ENCODE data around the gene DDX5.
"Not testable (repeated sequence)": the region's sequence is repeated elsewhere in the genome, so short reads cannot be mapped to it uniquely, and the experiment has no call there.

DDX5 gene

DNA sequence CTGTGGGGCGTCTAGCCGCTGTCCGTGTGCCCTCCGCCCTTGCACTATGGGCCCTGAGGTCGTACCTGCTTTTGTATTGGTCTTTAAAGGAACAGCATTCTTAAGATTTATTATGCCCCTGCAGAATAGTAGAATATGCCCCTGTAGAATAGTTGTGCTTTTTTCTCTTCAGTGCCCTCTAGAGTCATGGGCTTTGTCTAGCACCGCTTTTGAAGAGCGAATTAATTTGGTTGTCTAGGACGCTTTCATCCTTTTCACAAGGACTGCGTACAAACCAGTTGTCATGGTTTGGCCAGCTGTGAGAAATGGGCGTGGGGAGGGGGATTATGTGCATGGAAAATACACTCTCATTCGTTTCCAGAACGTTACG is 1.3 kb upstream of the DDX5 start:
- peak; percentile 70 for DNase-seq (ENCODE audit: low spot score)

DNA sequence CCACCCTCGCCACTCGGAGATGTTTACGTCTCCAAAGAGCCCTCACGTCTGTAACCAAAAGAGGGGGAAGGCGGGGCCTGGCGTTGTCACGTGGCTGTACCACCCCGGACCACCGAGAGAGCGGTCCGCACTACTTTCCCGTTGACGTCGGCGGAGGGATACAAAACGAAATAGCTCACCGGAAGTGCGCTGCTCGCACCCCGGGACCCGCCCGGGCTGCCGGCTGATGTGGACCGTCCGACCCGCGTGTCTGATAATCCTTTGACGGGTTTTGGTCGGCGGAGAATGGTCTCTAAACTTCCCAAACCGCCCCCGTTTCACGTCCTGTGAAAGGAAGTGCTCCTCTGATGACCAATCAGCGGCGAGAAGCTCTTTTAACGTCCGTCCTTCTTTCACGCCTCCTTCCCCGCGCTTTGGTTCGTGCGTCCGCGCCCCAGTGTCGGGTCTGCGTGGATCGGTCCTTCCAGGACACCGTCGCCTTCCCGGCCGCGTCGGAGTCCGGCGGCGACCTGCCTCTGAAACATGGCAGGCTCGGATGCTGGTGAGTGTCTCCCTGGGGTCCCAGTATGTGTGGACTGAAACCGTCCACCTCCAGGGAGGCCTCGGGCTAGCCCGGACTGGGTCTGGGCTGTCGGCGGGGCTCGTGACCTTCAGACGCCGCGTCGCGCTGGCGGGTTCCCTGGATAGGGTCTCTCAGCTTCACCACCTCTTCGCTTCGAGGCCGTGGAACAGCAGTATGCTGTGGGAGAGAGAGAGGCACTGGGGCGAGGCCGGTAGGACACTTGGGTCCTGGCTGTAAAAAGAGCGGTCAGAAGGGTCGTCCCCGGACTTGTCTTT is 705 bp upstream of the DDX5 start, which contains the start of gene CEP95:
CEP95 (plus strand) TSS at position 402 of the 837 bp plus-strand sequence; CDS start at position 523, 121 bp downstream.
- DNase-seq (ENCODE audit: low spot score): peak; percentile 97

DNA sequence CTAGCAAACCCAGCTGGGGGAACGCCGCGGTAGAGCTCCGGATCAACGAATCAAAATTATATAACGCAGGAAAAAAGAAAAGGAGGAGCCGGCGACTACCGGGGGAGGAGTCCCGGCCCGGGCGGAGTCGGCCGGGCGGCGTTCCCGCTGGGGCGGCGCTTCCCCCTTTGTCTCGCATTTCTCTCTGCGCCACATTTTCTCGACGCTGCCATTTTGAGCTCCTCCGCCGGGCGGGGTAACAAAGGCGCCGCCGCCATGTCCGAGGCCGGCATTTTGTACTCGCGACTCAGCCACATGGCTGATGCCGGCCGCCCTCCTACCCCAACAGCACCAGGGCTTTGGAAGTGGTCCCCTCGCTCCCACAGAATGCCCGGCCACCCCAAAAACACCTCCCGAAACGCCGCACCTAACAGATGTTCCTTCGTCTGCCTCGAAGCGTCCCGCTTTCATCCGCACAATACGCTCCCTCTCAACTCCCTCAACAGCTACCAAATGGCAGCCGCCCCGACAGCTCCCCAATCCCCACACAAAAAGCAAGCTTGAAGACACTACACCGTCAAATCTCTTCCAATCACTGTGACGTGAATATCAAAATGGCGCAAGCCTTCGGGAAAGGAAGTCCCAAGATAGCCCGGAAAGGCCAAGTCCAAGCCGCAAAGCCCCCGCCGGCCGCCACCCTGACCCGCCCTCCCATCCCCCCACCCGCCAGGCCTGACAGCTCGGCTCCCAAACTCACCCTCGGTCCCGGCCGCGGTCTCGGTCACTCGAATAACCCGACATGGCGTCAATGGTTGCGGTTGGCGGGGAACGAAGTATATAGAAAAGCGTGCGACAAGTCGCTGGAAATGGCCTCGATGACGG is 519 bp downstream of the DDX5 start:
- peak; percentile 88 for DNase-seq (ENCODE audit: low spot score)

DNA sequence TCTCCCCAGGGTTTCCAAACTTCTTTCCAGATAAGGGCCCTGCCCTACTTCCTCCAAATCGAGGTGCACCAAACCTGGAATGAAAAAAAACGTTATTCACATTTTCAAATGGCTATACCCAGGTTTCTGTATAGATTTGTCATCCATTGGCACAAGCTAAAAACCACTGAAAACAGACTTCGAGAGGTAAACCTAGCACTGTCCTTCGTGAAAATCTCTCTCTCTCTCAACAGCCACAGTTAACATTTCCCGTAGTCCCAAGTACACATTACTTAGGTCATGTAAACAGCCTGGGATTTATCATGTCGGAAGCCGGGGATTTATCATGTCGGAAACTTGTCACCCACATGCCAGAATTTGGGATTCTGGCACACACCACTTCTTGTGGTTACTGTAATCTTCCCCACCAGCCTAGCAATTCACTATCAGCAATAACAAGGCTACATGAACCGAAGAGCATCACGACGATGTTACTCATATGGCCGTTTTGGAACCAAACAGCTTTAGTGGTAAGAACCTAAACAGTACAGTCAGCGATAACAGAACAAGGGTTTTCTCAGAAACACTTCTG is 1.2 kb downstream of the DDX5 start:
- no peak for DNase-seq (ENCODE audit: low spot score)

DNA sequence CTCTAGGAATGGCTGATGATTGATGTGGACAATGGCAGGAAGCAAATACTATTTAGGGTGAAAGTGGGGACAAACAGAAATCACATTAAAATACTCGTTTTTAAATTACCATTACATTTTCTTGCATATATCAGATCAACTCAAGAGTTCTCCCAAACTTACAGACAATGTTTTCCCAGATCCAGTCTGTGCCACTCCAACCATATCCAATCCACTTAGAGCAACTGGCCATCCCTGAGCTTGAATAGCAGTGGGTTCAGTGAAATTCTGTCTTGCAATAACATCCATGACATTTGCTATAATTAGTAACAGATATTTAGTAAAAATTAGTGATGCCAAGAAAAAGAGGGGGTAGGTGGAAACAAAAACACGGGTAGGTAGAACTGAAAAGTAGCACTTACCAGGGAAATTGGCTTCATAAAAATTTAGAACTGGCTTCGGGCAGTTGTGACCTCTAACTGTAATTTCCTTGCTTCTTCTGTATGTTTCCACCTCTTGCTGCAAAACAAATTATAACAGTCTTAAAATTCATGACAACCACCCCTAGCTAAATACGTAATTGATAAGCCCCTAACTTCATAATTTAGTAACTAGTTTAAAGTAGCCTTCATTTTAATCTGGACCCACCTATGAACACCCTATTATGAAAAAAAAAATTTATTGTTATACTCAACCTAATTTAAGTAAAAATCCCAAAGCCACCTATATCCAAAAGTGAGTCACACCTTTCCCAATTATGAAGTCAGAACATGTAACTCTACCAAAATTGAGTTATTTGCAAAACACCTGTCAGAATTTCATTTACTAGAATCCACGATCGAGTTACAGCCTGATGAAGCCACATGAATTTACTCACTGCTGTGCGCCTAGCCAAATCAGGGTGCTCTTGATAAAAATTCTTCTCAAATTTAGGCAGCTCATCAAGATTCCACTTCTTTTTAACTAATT is 2.0 kb downstream of the DDX5 start:
- DNase-seq (ENCODE audit: low spot score): no peak

DNA sequence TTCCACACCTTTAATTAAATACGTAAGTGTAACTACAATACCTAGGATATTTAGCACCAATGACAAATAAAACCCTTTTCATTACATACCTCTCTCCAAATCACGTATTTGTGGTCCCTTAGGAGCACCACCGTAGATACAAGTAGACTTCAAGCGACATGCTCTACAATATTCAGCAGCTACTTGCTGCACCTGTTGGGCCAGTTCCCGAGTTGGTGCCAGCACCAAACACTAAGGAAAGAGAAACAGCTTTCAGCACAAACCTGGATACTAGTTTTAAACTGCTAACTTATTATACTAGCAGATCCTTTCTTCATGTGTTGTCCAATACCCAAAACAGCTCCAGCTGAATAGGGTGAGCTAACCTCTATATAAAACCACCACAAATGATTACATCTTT is 2.7 kb downstream of the DDX5 start:
- no peak for DNase-seq (ENCODE audit: low spot score)

DNA sequence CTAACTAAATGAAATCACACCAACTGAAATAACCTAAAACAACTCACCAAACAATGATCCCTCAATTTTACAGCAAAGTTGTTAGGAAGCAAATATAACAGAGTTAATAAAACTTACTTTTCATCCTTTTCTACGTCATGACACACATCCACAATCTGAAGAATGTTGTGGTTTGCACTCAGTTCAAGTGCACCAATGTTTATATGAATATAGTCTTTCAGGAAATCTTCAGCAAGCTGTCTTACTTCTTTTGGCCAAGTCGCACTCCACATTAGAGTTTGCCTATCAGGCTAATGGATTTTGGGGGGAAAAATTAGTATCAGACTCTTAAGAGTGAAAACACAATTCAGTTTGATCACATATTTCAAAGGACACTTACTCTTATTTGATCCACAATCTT is 3.3 kb downstream of the DDX5 start:
- DNase-seq (ENCODE audit: low spot score): no peak

DNA sequence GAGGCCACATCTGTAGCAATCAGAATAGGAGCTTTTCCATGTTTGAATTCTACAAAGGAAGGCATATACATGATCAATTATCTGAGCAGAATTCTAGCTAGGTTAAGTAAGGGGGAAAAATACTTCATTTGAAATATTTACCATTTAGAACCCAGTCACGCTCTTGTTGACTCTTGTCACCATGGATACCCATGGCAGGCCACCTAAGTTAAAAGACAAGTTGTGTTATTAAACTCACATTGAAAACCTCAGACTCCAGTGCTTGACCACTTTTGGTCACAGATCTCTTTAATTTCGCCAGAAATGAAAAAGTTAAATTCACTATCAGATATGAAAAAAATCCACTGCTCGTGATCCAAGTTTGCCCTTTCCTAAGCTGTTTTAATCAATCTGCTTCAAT is 4.1 kb downstream of the DDX5 start:
- DNase-seq (ENCODE audit: low spot score): no peak

DNA sequence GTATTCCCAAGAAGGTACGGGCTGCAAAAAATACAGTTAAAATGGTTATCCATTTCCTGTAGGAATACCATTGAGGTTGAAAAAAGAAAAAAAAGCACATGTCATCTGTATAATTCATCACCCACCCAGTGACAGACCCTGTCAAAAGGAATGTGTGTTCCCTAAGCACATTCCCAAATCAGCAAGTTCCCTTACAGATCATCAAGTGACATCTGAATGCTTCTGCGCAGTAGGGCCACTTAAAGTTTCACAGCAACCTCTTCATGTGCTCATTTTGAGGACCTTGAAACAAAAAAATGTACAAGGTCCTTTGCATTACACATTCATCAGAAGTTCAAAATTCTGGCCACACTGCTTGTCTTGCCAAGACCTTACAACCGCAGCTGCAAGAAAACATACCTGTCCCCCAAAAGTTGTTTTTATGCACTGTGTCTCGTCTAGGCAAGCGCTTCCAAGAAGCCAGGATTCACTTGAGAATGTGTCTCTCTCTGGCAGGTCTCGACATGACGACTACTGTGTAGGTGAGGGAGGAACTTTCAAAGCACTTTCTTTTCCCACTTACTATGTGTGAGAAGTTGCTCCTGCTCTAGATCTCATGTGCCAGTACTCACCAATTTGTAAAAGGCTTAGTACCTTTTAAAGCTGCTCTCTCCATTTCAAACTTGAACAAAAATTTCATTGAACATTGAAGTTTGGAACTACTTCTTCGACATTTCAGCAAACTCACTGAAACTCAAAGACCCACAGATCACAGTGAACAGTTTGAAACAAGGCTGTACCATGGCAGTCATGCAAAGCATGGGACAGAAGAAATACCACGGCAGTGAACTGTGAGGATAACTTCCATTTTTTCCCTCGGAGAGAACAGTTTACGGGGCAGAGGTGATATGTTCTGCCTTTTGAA is 5.0 kb downstream of the DDX5 start:
- DNase-seq (ENCODE audit: low spot score): no peak

DNA sequence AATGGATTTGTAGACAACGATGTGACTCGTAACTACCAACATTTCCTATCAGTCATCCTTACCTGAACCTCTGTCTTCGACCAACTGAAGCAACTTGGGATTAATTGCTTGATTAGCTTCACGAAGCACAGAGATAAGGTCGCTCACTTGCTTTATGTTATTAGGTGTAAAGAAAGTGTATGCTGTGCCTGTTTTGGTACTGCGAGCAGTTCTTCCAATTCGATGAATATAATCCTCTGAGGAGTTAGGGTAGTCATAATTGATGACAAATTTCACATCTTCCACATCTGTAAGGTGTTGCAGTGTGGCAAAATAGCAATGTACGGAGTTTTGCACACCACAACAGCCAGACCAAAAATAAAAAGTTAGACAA is 5.6 kb downstream of the DDX5 start:
- no peak for DNase-seq (ENCODE audit: low spot score)

DNA sequence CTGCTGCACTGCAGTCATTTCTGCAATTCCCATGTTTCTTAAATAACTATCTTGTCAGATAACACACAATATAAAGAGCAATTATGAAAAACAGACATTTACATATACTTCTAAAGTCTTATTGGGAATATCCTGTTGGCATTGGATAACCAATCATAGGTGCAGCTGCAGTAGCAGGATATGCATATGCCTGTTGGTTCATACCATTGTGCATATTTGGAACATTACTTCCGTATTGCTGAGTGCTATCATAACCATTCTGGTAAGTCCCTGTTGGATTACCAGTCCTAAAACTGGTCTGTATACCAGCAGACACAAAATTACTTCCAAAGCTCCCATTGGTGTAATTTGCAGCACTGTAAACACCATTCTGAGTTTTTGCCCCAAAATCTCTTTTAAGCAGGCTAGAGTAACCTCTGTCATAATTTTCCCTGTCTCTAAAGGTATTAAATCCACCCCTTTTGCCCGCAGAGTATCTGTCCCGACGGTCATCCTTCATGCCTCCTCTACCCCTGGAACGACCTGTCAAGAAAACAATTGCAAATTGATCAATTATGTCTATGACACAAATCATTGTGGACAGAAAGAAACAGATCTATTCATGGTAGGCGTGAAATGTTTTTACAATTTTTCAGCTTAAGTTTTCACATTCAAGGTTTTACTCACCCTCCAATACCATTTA is 6.1 kb downstream of the DDX5 start:
- DNase-seq (ENCODE audit: low spot score): no peak

DNA sequence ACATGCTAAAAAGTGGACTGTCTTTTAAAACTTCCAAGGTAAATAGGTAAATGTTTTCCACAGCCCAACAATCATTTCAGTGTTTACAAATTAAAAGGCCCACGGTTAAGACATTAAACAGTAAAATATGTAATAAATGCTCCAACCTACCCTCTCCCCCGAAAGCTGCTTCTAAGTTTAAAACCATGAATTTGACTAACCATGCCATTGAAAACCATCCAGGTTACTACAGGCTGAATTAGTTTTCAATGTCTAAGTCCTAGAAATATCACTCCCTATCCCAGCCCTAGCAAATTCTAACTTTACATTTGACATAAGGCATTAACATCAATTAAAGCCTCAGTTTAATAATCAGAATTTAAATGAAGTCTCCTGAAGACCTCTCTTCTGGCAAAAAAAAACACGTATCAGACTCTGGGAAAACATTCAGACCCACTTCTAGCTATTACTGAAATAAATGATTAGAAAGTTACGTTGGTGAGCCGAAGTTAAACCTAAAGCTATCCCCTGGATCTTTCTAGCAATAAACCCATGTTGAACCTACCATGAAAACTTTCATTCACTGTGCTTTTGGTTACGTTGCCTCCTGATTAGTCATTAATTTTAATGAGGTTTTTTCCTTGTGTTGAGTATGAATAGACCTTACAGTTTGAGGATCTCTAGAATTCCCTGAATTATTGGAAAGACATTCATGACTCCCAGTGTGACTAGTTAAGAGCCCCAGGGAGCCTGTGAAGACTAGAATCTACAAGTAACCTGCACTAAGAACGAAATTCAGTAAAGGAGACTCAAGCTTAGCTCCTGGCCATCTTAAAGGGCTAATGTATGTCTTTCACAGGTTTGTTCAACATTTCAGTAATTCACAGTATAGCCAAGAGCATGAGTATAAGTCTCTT is 7.5 kb downstream of the DDX5 start:
- DNase-seq (ENCODE audit: low spot score): peak; percentile 53

DNA sequence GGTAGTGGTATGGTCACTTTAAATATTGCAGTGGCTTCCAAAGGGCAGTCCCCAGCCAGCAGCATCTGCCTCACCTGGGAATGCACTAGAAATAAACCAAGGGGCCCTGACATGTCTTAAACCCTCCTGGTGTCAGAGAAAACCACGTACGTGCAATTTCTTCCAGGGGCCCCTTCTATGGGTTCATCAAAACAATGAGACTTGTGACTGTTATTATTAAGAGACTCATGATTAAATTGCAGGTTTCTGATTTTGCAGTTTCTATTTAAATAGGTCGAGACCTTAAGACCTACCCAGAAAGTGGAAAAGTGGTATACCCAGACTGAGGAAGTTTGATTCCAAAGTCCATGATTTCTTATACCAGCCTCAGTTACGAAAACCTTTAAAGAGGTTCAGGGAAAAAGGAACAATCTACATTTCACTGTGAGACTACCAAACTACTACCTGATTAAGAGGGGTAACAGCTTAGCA is 8.5 kb downstream of the DDX5 start:
- no peak for DNase-seq (ENCODE audit: low spot score)

DNA sequence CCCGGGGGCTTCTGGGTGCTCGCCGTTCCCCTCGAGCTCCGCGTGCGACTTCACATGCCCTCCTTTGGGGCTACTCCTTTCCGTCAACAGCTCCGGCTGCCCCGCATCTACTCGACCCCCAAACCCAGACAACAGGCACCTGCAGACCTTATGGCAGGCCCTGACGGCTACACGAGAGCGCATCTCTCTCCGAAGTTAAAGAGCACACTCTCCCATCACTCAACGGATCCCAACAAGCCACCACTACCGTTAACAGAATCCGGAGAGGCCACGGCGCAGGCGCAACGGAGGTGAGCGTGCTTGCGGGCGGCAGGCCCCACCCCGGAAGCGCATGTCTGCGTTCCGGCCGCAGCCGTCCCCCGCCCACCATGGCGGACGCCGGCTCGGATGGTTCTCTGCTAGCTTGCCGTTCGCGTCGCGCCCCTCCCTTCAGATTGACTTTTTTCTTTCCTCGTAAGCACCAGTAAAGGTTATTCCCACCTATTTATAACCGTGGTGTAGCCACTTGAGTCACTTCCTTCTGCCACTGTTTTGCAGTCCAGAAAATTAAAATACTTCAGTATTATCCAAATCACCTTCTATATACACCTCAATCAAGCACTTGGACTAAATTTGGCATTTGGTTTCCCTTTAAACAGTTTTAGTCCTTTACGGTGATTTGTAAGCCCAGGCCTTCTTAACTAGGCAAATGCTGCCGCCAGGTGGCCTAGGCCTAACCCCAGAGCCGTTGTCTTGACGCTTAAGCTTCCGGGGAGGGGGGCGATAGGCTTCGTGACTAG is 9.1 kb downstream of the DDX5 start, which contains the start of gene POLG2:
POLG2 (minus strand) TSS at position 269 of the 779 bp plus-strand sequence; CDS start at position 183, 86 bp downstream.
- peak; percentile 94 for DNase-seq (ENCODE audit: low spot score)

DNA sequence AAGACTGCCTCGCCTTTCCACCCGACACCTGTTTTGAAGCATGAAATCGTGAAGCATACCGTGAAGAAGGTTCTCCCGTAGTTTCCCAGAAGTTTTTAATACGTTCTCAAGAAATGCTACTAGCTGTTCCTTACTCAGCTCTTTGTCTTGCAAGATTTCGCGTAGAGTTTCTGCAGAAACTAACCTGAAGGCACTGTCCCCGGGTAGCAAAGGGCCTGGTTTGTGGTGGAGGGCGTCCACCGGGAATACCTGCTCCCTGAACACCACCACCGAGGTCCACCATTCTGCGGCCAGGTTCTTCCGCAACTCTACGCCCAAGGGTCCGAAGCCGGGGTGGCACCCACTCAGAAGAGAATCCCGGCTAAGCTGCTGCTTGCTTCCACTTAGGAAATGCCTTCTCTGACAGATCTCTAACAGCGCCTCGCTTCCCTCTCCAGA is 9.7 kb downstream of the DDX5 start:
- peak; percentile 25 for DNase-seq (ENCODE audit: low spot score)

DNA sequence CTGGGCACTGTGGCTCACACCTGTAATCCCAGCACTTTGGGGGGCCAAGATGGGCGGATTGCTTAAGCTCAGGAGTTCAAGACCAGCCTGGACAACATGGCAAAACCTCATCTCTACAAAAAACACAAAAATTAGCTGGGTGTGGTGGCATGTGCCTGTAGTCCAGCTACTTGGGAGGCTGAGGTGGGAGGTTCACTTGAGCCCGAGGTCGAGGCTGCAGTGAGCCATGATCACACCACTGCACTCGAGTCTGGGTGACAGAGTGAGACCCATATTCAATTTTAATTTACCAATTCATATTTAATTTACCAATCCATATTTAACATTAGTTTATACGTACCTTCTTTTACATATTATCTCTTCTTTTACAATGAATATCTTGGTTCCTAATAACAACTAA is 10.8 kb downstream of the DDX5 start:
- DNase-seq (ENCODE audit: low spot score): not testable (repeated sequence)

DNA sequence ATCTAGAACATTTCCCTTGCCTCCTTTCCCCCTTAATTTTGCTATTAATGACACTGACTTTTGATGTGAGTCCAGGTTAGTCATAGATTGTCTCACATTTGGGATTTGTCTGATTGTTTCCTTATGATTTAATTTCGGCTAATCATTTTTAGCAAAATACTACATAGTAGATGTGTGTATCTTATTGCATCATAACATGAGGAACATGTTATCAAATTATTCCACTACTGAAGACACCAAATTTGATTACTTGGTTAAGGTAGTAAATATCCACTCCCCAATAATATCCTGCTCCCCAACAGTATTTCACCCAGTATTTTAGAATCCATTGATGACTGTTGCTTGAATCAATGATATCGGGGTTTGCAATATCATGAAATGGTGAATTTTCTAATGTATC is 12.0 kb downstream of the DDX5 start:
- DNase-seq (ENCODE audit: low spot score): no peak
